Activated T-cell treated with anti-CD3 and anti-CD28 coated beads, Interleukin-2, amount 50 U/mL, for 72 hours (primary cell): ENCODE results near the gene LTF. TPM values are rescaled to one million over a fixed set of nuclear protein-coding genes. Genes with fewer than 3 reads are reported as not detected.

Experiments
- ATAC-seq, 2 donors: fragments of 150-1000 bp; cut with Tn5 transposase; replicated peaks in 1 of 2; 2 replicates each; pipeline ENCODE4 v1.10.0; 2021; ENCODE audit warnings: moderate library complexity in 2 of 2, mild to moderate bottlenecking in 1 of 2
- DNase-seq, 2 donors: peaks; one replicate each; pipeline ENCODE4 v3.0.0; 2021 to 2022; ENCODE audit warnings: mixed read lengths in 1 of 2
- H3K27ac Mint-ChIP-seq: one replicate; pipeline ENCODE4 v1.8.0; 2022; ENCODE audit warnings: mild to moderate bottlenecking, moderate library complexity, mixed read lengths
- H3K27me3 Mint-ChIP-seq: one replicate; pipeline ENCODE4 v1.8.0; 2022; ENCODE audit warnings: low read depth, mixed read lengths
- H3K36me3 Mint-ChIP-seq, 2 donors: one replicate each; pipeline ENCODE4 v1.8.0; 2022; ENCODE audit warnings: mixed read lengths in 2 of 2, mild to moderate bottlenecking in 1 of 2; ENCODE audit not compliant: insufficient read depth in 2 of 2
- H3K4me1 Mint-ChIP-seq: one replicate; pipeline ENCODE4 v1.8.0; 2022; ENCODE audit warnings: low read depth, mixed read lengths
- H3K4me3 Mint-ChIP-seq, 2 donors: one replicate each; pipeline ENCODE4 v1.8.0; 2022; ENCODE audit warnings: mild to moderate bottlenecking in 2 of 2, mixed read lengths in 2 of 2, moderate library complexity in 2 of 2
- H3K9me3 Mint-ChIP-seq, 2 donors: one replicate each; pipeline ENCODE4 v1.8.0; 2022; ENCODE audit warnings: mixed read lengths in 2 of 2
- total RNA-seq, 2 donors: library from RNA; stranded (reverse); gene quantifications; one replicate each; pipeline ENCODE4 v1.2.3, GENCODE V29; 2022

The LTF gene
- total RNA-seq, 2 donors from 2014 or later, result not detected

- H3K36me3 Mint-ChIP-seq, result no peaks in the 10 kb centered on the region
- H3K4me1 Mint-ChIP-seq, result no peaks in the 10 kb centered on the region
- H3K9me3 Mint-ChIP-seq, result no peaks in the 10 kb centered on the region
- ATAC-seq (no peak), DNase-seq (no peak)
- H3K27me3 Mint-ChIP-seq, result peaks cover 39% of the 10 kb centered on the region
- no peak overlapping the region for H3K27ac Mint-ChIP-seq
- no peak overlapping the region for H3K4me3 Mint-ChIP-seq
These were observed 9.2 kb downstream of the LTF start for GRCh38 chr3:46455231-46456115.

- Mint-ChIP-seq H3K27me3 (peaks cover 31% of the 10 kb centered on the region), H3K4me3 (no peak overlapping the region), H3K4me1 (no peaks in the 10 kb centered on the region)
These were observed 10.1 kb downstream of the LTF start for GRCh38 chr3:46454606-46455005.

GRCh38 chr3:46454209-46454595, 10.5 kb downstream of the LTF start:
- H3K4me1 Mint-ChIP-seq, result no peaks in the 10 kb centered on the region
- no peaks in the 10 kb centered on the region for H3K36me3 Mint-ChIP-seq
- DNase-seq (no peak), ATAC-seq (no peak)
- no peak overlapping the region for H3K4me3 Mint-ChIP-seq
- no peak overlapping the region for H3K27ac Mint-ChIP-seq
- H3K9me3 Mint-ChIP-seq, result no peaks in the 10 kb centered on the region
- peaks cover 27% of the 10 kb centered on the region for H3K27me3 Mint-ChIP-seq

More at GRCh38 chr3:46454606-46455005, 10.1 kb downstream of the LTF start:
- Mint-ChIP-seq H3K36me3 (no peaks in the 10 kb centered on the region), H3K9me3 (no peaks in the 10 kb centered on the region), H3K27ac (no peak overlapping the region)
- DNase-seq (no peak), ATAC-seq (no peak)

GRCh38 chr3:46453526-46454208, 11.0 kb downstream of the LTF start:
- Mint-ChIP-seq H3K4me3 (no peak overlapping the region), H3K27ac (no peak overlapping the region)

DNA sequence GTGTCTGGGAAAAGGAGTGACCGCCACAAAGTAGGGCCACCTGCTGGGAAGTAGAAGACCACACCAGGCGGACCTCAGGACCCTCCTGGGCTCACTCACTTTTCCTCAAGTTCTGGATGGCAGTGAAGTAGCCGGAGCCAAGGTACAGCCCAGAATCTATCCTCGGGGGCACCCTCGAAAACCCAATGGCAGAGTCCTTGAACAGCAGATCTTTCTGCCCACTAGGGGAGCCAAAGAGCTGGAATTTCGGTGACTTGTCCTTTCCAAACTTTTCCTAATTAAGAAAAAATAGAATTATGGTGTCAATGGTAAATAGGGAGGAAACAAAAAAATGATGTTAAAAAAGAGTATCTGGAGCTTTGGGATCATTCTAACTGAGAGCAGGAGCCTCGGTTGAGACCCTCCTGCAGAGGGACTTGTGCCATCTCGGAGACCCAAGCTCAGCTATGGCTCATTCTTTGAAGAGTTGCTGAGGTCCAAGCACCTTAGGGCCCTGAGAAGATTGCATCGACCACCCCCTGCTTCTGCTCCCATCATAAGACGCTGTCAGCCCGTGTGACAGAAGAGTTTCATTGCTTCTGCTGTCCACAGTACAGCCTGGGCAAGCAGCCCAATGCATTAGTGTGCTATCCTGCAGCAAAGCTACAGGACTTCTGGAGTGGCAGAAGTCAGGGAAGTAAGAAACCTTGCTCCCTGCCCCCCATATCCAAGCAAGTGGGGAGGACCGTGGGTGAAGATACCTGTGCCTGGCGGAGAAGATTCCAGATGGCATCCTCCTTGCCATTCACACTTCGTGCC, 14.8 kb downstream of the LTF start:
- ATAC-seq (no peak), DNase-seq (no peak)
- Mint-ChIP-seq H3K36me3 (no peaks in the 10 kb centered on the region), H3K9me3 (no peaks in the 10 kb centered on the region), H3K4me1 (no peaks in the 10 kb centered on the region), H3K4me3 (no peak overlapping the region), H3K27me3 (peaks cover 29% of the 10 kb centered on the region), H3K27ac (no peak overlapping the region)

More at GRCh38 chr3:46453526-46454208, 11.0 kb downstream of the LTF start:
- no peaks in the 10 kb centered on the region for H3K36me3 Mint-ChIP-seq
- H3K27me3 Mint-ChIP-seq, result peaks cover 23% of the 10 kb centered on the region
- H3K4me1 Mint-ChIP-seq, result no peaks in the 10 kb centered on the region
- DNase-seq, result no peak
- ATAC-seq, result no peak
- no peaks in the 10 kb centered on the region for H3K9me3 Mint-ChIP-seq

DNA sequence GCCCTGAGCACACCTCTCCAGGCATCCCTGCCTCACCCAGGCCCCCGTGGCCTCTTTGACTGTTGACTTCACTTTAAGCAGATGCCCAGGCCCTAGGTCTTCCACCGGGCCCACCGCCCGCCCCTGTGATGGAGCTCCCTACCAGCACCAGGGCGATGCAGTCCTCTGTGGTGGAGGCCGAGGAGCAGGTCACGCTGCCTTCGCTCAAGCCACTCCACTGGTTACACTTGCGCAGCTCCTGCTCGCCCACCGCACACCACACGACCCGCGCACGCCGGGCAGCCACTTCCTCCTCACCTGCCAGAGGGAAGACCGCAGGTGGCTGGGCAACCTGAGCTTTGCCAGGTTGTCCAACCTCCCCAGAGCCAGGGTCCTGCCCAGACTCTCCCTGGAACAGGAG, 16.0 kb downstream of the LTF start:
- no peak for ATAC-seq
- Mint-ChIP-seq H3K27ac (no peak overlapping the region), H3K9me3 (no peaks in the 10 kb centered on the region), H3K4me1 (no peaks in the 10 kb centered on the region), H3K27me3 (peaks cover 26% of the 10 kb centered on the region), H3K4me3 (no peak overlapping the region), H3K36me3 (no peaks in the 10 kb centered on the region)
- DNase-seq, result no peak

DNA sequence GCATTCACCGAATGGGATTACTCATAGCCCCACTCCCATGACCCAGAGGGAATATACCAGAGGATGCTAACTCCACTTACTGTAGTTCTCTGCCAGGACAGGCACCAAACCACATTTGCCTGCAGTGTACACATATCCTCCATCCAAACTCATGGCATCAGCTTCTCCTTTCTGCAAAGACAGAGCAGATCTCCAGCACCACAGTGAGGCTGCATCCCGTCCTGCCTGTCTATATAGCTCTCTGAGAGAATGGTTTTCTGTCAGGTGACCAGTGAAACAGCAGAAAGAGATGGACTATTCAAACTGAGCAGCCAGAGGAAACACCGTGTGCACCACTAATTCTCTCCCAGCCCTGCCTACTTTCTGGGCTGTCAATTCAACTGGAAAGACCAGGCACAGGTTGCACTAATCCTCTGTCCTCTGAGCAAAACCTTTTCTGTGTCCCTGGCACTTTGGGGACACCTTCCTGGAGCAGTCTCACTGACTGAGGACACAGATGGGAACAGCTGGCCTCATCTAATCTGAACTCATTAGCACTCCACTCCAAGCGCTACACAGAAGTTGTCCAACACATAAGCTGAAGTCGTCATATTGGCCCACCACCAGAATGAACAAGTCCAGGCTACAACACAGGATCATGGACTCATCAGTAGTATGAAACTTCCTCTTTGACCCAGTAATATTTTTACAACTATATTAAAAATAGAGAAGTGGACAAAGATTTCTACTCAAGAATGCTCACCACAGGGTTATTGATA, 17.3 kb downstream of the LTF start:
- DNase-seq (no peak), ATAC-seq (no peak)
- H3K9me3 Mint-ChIP-seq, result no peaks in the 10 kb centered on the region
- peaks cover 15% of the 10 kb centered on the region for H3K27me3 Mint-ChIP-seq
- no peak overlapping the region for H3K27ac Mint-ChIP-seq
- no peaks in the 10 kb centered on the region for H3K4me1 Mint-ChIP-seq
- H3K36me3 Mint-ChIP-seq, result no peaks in the 10 kb centered on the region
- no peak overlapping the region for H3K4me3 Mint-ChIP-seq

DNA sequence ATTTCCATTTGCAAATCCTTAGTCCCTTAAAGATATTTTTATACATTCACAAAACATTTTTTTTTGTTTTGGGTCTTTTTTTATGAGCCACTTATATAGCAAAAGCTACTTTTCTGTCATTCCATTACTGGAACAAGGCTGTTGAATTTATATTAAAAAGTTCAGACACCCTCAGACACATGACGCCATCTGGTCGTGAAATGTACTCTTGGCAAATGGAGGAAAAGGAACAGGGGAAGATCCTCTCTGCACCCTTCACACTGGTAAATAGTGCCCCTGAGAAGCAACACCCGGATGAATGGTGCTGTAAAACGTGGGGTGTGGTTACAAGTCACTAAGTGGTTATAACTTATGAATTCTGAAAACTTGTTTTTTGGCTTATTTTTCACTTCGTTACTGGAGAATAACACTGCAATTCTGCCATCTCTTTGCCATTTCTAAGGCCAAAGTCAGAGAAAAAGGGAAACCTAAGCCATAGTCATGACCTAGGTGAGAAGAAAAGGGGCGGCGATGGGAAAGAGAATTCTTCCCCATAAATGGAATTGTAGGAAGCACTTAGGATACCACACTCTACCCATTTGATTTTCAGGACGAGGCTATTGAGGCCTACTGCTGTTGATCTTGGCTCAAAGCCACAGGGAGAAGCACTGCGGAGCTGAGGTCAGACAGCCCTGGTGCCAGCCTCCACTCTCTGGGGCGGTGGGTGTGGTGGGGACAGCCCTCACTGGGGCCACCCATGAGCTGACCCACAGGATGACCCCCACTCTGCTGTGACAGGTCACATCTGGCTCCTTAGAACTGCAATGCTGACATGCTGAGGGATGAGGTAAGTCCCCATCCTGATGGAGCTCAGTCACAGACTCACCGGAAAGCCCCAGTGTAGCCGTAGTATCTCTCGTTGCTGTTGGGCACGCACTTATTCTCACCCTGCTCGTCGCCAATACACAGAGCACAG, 21.9 kb downstream of the LTF start:
- H3K27ac Mint-ChIP-seq, result no peak overlapping the region
- no peaks in the 10 kb centered on the region for H3K36me3 Mint-ChIP-seq
- H3K9me3 Mint-ChIP-seq, result no peaks in the 10 kb centered on the region
- H3K27me3 Mint-ChIP-seq, result peaks cover 7% of the 10 kb centered on the region
- DNase-seq (peak in 1 of 2 donors; percentile 35), ATAC-seq (no peak)
- H3K4me1 Mint-ChIP-seq, result peaks cover 20% of the 10 kb centered on the region
- no peak overlapping the region for H3K4me3 Mint-ChIP-seq

DNA sequence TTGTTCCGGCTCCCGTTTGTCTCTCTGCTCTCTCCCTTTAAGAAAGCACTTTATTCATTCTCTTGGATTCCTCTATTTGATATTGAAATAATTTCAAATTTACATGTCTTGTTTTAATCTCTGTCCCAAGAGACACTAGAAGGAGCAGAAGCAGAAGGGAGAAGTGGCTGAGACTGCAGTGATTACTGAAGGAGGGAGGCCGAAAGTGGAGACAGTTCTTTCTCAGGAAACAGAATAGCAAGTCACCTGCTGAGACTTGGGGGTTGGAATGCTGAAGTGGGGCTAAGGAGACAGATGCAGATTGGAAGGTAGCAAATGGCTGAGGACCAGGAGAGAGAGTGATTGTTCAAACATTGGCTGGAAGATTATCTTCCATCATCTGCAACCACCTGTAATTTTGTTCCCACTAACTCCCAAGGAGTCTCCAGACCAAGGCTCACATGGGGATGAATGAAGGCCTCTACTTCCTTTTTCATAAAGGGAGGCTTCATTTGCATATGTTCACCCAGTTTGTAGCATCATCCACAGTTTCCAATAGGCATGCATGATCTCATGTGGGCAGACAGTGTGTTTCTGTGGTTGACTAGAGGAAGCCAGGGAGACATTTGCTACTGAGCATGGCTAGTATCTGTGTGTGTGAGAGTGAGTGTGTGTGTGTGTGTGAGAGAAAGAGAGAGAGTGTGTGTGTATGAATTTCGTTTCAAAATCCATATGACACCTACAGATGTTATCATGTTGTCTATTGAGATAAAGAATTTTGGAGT, 24.0 kb downstream of the LTF start:
- Mint-ChIP-seq H3K36me3 (no peaks in the 10 kb centered on the region), H3K4me3 (no peak overlapping the region), H3K27ac (no peak overlapping the region), H3K9me3 (no peaks in the 10 kb centered on the region), H3K4me1 (peaks cover 20% of the 10 kb centered on the region), H3K27me3 (no peaks in the 10 kb centered on the region)
- ATAC-seq (peak; percentile 92 to 93), DNase-seq (peak; percentile 16 to 23)

GRCh38 chr3:46438831-46439230, 25.9 kb downstream of the LTF start:
- Mint-ChIP-seq H3K36me3 (no peaks in the 10 kb centered on the region), H3K27me3 (no peaks in the 10 kb centered on the region), H3K27ac (no peak overlapping the region), H3K4me1 (peaks cover 20% of the 10 kb centered on the region), H3K9me3 (no peaks in the 10 kb centered on the region), H3K4me3 (no peak overlapping the region)
- DNase-seq (no peak), ATAC-seq (no peak)

- DNase-seq (no peak), ATAC-seq (no peak)
- peaks cover 4 to 8% of the 10 kb centered on the region in 2 donors for H3K9me3 Mint-ChIP-seq
- H3K4me3 Mint-ChIP-seq, result no peak overlapping the region
- H3K27me3 Mint-ChIP-seq, result no peaks in the 10 kb centered on the region
- H3K36me3 Mint-ChIP-seq, result peaks cover 9 to 11% of the 10 kb centered on the region in 2 donors
- H3K27ac Mint-ChIP-seq, result no peak overlapping the region
- no peaks in the 10 kb centered on the region for H3K4me1 Mint-ChIP-seq
These were observed 29.5 kb downstream of the LTF start for GRCh38 chr3:46435081-46435726.
